ENCODE measurements around the gene CSTF2T. TPM values are rescaled to one million over a fixed set of nuclear protein-coding genes. Genes with fewer than 3 reads are reported as not detected.

Gene CSTF2T
- total RNA-seq, 1 experiment from 2014 or later = 42.1 TPM

DNA sequence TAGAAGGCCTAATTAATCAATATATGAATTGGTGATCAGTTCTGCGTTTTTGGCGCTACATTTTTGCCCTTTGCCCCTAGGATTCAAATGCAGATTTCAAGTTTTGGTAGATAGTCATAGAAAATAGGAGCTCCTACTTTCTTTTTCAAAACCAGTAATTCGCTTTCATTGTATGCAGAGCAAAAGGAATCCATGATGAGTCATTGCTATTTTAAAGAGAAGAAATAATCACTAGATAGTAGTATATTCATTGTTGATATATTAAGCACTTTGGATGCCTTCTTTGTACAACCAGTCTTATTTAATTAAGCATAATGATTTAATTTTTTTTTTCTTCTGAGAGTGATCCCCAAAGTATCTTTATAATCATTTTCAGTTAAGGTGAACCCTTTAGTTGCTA, 50.3 kb downstream of the CSTF2T start:
- no peak overlapping the region for H3K4me3 Mint-ChIP-seq
- Histone ChIP-seq H3K9me3 (ENCODE audit: control insufficient read depth, low read depth, low read length) (no peaks in the 10 kb centered on the region), H3K23me2 (ENCODE audit: insufficient read length, low read depth, low read length, poor library complexity, severe bottlenecking) (no peaks in the 10 kb centered on the region), H2BK15ac (ENCODE audit: low read depth, low read length) (no peak overlapping the region), H3K56ac (ENCODE audit: insufficient read length, low read depth, low read length) (no peak overlapping the region), H3K4me1 (ENCODE audit: insufficient read depth, low read length) (peaks cover 2% of the 10 kb centered on the region; the same call in 1 of the 2 replicates), H3K18ac (ENCODE audit: insufficient read length, low read depth, low read length) (no peak overlapping the region), H4K8ac (replicated peaks; ENCODE audit: insufficient read length, low read depth, low read length) (no peak overlapping the region), H2BK20ac (ENCODE audit: low read depth, low read length, poor library complexity, severe bottlenecking) (no peak overlapping the region), H2BK12ac (ENCODE audit: insufficient read length, low read depth, low read length) (no peak overlapping the region), H3K27me3 (ENCODE audit: insufficient read depth, low read length) (no peaks in the 10 kb centered on the region), H4K20me1 (ENCODE audit: control insufficient read depth, insufficient read depth, insufficient read length) (no peaks in the 10 kb centered on the region), H2BK120ac (ENCODE audit: low read depth, low read length, poor library complexity, severe bottlenecking) (no peak overlapping the region), H3K79me2 (ENCODE audit: insufficient read depth, low read length) (no peaks in the 10 kb centered on the region), H3K23ac (ENCODE audit: insufficient read length, low read depth, low read length) (no peak overlapping the region), H4K5ac (ENCODE audit: insufficient read length, low read depth, low read length) (no peak overlapping the region), H2AFZ (ENCODE audit: low read length) (no peak overlapping the region), H3T11ph (ENCODE audit: low read length) (no peak overlapping the region), H3K4me2 (ENCODE audit: insufficient read depth, insufficient read length, low read length) (no peak overlapping the region), H3K4ac (ENCODE audit: low read depth, low read length) (no peak overlapping the region), H2AK5ac (ENCODE audit: insufficient read length, low read length) (no peak overlapping the region), H3K9ac (ENCODE audit: extremely low read depth, insufficient read length, low read length) (no peak overlapping the region), H4K91ac (ENCODE audit: insufficient read length, low read depth, low read length) (no peak overlapping the region), H3K79me1 (ENCODE audit: insufficient read depth, low read depth, low read length, poor library complexity, severe bottlenecking) (no peaks in the 10 kb centered on the region), H3K27ac (ENCODE audit: insufficient read length, low read depth, low read length) (no peak overlapping the region), H2BK5ac (ENCODE audit: insufficient read length, low read length) (no peak overlapping the region), H3K14ac (ENCODE audit: insufficient read depth, low read length) (no peak overlapping the region)
- no peak overlapping the region for H3K27ac Mint-ChIP-seq
- H3K27me3 Mint-ChIP-seq (ENCODE audit: low read depth) = no peaks in the 10 kb centered on the region
- 0 out of 4 replicates have a peak, but pooled peaks cover 0 to 2% of the 10 kb centered on the region in 2 experiments for H3K4me1 Mint-ChIP-seq
- WGBS (ENCODE audit: extremely low coverage, insufficient read length, low lambda C conversion rate) = no CpG with 5 or more reads among the region's 3 CpGs
- H3K36me3 Mint-ChIP-seq (ENCODE audit: insufficient read depth in 1 of 3, low read depth in 3 of 3) = no peaks in the 10 kb centered on the region
- TF ChIP-seq, protein P1, sequence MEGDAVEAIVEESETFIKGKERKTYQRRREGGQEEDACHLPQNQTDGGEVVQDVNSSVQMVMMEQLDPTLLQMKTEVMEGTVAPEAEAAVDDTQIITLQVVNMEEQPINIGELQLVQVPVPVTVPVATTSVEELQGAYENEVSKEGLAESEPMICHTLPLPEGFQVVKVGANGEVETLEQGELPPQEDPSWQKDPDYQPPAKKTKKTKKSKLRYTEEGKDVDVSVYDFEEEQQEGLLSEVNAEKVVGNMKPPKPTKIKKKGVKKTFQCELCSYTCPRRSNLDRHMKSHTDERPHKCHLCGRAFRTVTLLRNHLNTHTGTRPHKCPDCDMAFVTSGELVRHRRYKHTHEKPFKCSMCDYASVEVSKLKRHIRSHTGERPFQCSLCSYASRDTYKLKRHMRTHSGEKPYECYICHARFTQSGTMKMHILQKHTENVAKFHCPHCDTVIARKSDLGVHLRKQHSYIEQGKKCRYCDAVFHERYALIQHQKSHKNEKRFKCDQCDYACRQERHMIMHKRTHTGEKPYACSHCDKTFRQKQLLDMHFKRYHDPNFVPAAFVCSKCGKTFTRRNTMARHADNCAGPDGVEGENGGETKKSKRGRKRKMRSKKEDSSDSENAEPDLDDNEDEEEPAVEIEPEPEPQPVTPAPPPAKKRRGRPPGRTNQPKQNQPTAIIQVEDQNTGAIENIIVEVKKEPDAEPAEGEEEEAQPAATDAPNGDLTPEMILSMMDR (conservative IDR thresholded peaks at IDR 0.05) = no peak
- no peak for DNase-seq
- no peaks in the 10 kb centered on the region; a peak in 1 of 5 replicates for H3K9me3 Mint-ChIP-seq
